Stromal cell of bone marrow (primary cell): Measurements from ENCODE around the gene NUP85.
A peak's percentile ranks its signal among the peaks of the same experiment; 100 is the strongest.
"Not testable (repeated sequence)": the region's sequence is repeated elsewhere in the genome, so short reads cannot be mapped to it uniquely, and the experiment has no call there.

ENCODE experiments used
- DNase-seq: peaks from one replicate; pipeline ENCODE4 v3.0.0-alpha.2; 2012; ENCODE audit warnings: low read depth

Gene NUP85

DNA sequence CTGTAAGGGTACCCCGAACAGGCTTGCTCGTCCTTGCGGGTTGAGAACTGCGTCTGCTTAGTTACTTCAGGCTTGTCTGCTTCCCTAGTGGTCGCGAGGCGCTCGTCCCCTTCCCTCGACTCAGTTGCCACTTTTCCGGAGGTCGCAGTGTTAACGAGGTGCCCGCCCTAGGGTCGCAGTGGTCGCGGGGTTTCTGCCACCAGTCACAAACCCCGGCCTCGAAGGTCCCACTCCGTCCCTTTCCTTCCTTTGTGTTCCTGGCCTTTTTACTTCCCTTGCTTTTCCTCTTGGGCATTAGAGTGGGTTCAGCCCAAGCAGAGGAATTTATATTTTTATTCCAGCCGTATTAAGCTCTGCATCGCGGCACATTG is 299 bp downstream of the NUP85 start:
- no peak for DNase-seq

DNA sequence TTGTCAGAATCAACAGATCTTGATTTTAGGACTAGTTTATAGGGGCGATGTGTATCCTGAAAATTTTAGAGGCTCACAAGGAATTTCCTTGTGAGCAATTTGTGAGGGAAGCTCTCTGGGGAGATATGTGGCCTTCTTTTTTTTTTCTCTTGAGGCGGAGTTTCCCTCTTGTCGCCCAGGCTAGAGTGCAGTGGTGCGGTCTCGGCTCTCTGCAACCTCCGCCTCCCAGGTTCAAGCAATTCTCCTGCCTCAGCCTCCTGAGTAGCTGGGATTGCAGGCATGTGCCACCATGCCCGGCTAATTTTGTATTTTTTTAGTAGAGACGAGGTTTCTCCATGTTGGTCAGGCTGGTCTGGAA is 1.6 kb downstream of the NUP85 start:
- not testable (repeated sequence) for DNase-seq

DNA sequence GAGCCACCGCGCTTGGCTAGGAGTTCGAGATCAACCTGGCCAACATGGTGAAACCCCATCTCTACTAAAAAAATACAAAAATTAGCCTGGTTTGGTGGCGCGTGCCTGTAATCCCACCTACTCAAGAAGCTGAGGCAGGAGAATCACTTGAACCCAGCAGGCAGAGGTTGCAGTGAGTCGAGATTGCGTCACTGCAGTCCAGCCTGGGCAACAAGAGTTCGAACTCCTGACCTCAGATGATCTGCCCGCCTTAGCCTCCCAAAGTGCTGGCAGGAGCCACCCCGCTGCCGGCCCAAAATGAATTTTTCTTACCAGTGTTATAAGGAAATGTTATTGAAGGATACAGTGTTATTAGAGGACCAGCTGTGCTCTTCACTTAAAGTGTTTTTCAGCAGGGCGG is 2.3 kb downstream of the NUP85 start:
- no peak for DNase-seq

GRCh38 chr17:75208161-75208560 is 2.7 kb downstream of the NUP85 start:
- no peak for DNase-seq

DNA sequence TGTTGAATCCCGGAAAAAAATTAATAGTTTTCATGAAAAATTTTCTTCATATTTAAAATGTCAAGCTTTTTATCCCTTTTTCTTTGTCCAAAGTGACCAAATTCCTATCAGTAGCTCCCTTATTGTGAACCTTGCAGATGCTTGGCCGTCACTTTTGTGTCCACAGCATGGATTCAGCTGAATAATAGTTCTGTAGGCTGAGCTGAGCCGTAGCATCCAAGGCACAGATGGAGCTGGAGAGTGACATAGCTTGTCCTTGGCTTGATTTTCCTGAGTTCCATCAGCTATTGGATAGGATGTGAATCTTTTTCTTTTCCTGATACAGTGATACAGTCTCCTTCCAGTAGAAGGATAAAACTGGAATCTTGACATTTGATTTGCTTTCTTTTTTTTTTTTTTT is 3.6 kb downstream of the NUP85 start:
- no peak for DNase-seq

DNA sequence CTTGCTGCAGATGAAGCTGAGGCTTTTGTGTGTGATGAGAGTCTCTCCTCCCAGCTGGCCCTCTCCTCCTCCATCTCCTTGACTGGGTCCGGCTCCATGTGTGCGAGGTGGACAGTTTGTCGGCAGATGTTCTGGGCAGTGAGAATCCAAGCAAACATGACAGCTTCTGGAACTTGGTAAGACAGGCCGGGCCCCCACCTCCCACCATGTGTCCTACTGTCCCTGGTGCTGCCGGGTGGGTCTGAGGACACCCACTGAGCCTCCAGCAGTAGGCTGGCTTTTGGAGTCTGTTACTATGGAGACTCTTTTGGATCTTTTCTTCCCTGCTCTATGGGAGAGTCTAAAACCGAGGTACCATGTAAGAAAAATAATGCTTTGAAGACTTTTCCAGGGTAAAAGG is 12.7 kb downstream of the NUP85 start:
- DNase-seq: no peak

DNA sequence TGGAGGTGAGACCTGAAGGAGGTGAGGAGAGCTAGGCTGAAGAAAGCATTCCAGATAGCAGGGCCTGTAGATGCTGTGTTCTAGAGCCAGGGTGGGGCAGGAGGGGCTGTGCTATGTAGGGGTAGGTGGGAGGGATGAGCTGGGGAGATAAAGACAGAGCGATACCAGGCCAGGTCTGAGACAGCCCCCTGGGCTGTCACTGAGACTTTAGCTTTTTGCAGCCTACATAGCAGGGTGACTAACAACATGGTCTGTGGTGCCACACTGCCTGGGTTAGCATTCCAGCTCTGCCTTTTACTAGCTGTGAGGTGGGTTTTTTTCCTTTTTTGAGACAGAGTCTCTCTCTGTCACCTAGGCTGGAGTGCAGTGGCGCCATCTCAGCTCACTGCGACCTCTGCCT is 14.3 kb downstream of the NUP85 start:
- DNase-seq: no peak

DNA sequence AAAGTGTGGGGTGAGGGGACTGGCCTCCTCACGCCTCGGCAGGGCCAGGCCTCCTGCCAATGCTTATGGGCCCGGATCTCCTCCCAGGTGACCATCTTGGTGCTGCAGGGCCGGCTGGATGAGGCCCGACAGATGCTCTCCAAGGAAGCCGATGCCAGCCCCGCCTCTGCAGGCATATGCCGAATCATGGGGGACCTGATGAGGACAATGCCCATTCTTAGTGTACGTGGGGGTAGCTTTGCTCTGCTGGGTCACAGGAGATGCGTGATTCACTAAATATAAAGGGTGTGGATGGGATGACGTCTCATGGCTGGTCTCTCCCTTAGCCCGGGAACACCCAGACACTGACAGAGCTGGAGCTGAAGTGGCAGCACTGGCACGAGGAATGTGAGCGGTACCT is 19.5 kb downstream of the NUP85 start:
- no peak for DNase-seq

DNA sequence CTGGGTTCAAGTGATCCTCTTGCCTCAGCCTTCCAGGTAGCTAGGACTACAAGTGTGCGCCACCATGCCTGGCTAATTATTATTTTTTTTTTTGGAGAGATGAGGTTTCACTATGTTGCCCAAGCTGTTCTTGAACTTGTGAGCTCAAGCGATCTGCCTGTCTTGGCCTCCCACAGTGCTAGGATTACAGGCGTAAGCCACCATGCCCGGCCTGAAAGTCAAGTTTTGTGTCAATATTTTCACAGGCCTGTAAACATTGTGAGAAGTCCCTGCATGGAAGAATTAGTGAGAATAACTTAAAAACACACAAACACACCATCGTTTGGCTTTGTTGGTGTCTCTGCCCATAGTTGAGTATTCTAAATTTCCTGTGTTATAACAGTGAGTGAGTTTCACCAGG is 22.2 kb downstream of the NUP85 start:
- no peak for DNase-seq

DNA sequence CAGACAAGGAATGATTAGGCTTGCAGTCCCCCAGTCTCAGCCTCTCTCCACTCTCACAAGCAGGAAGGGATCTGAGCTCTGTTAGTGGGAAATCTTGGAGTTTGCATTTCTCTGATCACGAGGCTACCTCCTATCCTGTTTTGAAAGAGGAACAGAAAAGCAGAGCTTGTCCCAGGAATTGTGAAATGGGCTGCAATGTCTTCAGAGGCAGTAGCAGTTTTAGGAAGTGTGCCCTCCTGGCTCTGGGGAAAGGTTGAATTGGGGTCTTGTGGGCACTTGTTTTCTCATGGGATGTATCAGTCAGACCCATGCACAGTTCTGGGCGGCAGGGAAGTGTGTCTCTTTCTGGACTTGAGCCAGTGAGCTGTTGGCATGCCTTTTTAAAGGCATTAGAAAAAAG is 22.8 kb downstream of the NUP85 start:
- no peak for DNase-seq

DNA sequence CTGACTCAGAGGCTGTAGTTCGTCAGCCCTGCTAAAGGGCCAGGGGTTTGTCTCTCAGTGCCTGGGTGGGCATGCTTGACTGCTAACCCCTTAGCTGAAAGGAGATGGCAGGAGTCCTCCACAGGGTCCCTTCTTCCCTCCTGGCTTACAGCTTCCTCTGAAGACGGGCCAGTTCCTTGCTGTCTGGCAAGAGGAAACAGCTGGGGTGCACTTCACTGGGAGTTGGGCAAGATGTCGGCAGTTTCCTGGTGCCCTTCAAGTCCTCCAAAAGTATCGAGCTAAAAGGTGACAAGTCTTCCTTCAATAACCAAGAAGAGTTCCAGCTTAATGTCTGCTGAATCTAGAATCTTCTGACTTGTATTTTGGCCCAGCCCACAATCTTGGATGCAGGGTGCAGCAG is 23.4 kb downstream of the NUP85 start:
- no peak for DNase-seq

DNA sequence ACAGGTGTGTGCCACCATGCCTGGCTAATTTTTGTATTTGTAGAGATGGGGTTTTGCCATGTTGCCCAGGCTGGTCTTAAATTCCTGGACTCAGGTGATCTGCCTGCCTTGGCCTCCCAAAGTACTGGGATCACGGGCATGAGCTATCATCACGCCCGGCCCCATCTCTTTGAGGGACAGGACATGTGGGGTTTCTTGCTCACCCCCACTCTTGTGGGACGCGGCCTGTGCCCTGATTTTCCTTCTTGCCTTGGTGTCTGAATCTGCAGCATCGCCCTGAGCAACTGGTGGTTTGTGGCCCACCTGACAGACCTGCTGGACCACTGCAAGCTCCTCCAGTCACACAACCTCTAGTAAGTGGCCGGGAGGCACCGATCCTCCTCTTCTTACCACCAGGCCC is 25.6 kb downstream of the NUP85 start:
- no peak for DNase-seq

- no peak for DNase-seq
Observed at GRCh38 chr17:75231741-75232464, 26.4 kb downstream of the NUP85 start.

GRCh38 chr17:75232786-75233185 is 27.3 kb downstream of the NUP85 start:
- DNase-seq: no peak

GRCh38 chr17:75237100-75238014 is 31.9 kb downstream of the NUP85 start:
- no peak for DNase-seq

GRCh38 chr17:75238020-75238580 is 32.6 kb downstream of the NUP85 start:
- no peak for DNase-seq

- DNase-seq: no peak
Observed at GRCh38 chr17:75238684-75239191, 33.3 kb downstream of the NUP85 start.

DNA sequence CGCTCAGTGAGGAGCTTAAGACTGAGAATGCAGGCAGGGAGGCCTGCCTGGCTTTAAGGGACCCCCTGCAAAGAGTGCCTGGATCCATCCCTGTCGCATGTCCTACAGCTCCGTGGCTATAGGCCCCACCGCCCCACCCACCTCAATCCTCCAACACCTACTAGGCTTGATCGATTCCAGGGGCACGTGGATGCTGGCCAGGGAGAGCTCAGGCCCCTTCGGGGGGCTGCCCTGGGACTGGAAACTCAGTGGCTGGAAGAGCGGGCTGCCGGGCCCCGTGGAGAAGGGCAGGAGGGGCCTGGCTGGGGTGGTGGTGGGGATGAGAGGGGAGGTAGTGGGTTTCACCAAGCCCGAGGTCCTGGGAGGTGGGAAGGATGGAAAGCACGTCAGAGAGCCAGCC is 33.7 kb downstream of the NUP85 start:
- no peak for DNase-seq

- DNase-seq: no peak
Observed at GRCh38 chr17:75239778-75240393, 34.4 kb downstream of the NUP85 start.

DNA sequence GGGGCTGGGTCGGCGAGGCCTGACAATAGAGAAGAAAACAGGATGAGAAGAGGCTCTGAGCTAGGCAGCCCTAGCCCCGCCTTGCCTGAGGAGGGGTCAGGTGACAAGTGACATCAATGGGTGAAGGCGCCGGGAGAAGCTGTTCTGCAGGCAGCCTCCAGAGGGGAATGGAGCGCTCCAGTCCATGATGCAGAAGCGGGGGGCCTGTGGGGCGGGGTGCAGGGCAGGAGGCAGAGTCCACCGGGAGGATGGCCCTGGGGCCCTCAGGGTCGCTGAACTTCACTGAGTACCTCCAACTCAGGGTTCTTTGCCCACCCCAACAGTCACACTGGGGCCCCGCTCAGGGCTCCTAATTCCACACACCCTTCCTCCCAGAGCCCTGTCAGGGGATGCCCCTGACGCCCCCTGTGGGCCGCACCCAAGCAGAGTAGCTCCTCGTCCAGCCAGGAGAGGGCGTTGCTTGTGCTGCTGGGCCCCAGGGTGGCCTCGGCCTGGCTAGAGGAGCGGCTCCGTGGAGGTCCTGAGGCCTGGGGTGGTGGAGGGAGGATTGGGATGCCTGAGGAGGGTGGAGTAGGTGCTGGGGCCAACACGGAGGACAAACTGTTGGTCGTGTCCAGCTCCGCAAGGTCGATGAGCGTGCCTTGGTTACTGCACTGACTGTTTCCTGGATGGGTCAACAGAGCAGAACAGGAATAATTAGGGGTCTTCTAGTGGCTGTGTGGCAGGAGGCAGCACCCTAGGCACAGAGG is 35.1 kb downstream of the NUP85 start:
- no peak for DNase-seq

DNA sequence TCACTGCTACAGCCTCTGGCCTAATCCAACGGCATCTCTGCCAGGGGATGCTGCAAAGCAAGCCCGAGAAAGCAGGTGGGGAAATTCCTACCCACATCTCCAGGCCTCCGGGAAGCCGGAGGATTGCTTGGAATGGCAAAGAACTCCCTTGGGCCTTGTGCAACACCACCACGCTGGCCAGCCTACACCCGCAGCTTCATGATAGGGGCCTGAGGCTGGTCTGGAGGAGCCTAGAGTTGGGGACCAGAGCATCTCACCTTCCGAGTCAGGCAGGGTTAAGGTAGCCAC is 35.6 kb downstream of the NUP85 start:
- DNase-seq: no peak

GRCh38 chr17:75241502-75241901 is 36.0 kb downstream of the NUP85 start:
- peak; percentile 56 for DNase-seq
